Measurements from ENCODE around the gene CNN2. TPM values are rescaled to one million over a fixed set of nuclear protein-coding genes. Genes with fewer than 3 reads are reported as not detected.
A peak's percentile ranks its signal among the peaks of the same experiment; 100 is the strongest.

CNN2 gene
- total RNA-seq, 2 donors from 2014 or later, result 82.9 to 101 TPM

DNA sequence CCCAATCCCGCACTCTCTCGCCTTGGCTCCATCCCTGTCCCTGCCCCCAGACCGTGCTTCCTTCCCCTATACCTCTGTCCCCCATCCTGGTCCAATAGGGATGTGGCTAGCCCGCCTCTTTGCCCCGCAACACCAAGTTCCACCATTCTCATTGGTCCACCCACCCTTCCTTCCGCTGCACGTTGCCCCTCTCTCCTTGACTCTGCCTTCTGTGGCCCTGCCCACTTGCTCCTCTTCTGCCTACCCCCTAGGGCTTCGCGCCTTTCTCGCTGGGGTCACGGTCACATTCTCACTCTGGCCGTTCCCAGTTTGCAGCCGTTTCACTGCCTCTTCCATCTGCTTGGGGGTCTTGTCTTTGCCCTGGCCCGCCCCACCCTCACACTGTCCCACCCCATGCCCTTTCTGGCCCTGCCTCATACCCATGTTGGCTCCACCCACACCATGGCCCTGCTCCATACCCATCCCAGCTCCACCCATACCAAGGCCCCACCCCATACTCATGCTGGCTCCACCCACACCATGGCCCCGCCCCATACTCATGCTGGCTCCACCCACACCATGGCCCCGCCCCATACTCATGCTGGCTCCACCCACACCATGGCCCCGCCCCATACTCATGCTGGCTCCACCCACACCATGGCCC is 36.1 kb downstream of the CNN2 start:
- H3K9me3 ChIP-seq, result no peaks in the 10 kb centered on the region
- no peak overlapping the region for H3K27ac ChIP-seq
- DNase-seq (ENCODE audit: low spot score), result no peak
- TF ChIP-seq, protein P1, sequence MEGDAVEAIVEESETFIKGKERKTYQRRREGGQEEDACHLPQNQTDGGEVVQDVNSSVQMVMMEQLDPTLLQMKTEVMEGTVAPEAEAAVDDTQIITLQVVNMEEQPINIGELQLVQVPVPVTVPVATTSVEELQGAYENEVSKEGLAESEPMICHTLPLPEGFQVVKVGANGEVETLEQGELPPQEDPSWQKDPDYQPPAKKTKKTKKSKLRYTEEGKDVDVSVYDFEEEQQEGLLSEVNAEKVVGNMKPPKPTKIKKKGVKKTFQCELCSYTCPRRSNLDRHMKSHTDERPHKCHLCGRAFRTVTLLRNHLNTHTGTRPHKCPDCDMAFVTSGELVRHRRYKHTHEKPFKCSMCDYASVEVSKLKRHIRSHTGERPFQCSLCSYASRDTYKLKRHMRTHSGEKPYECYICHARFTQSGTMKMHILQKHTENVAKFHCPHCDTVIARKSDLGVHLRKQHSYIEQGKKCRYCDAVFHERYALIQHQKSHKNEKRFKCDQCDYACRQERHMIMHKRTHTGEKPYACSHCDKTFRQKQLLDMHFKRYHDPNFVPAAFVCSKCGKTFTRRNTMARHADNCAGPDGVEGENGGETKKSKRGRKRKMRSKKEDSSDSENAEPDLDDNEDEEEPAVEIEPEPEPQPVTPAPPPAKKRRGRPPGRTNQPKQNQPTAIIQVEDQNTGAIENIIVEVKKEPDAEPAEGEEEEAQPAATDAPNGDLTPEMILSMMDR (IDR thresholded peaks at IDR 0.05), result no peak
- TF ChIP-seq POLR2A (IDR thresholded peaks at IDR 0.05) (no peak), POLR2AphosphoS5 (IDR thresholded peaks at IDR 0.05) (no peak)
- H3K4me1 ChIP-seq (replicated peaks), result peaks cover 6% of the 10 kb centered on the region
- no peak overlapping the region for H3K4me3 ChIP-seq
- H3K27me3 ChIP-seq (replicated peaks; ENCODE audit: insufficient read depth), result peaks cover 2% of the 10 kb centered on the region
- H3K36me3 ChIP-seq, result no peaks in the 10 kb centered on the region
- 91% methylated on average over 17 of the region's 17 CpGs for WGBS
- intact Hi-C loops (cut with DNase I), result no loop called here

- H3K36me3 ChIP-seq, result no peaks in the 10 kb centered on the region
- intact Hi-C loops (cut with DNase I), result no loop called here
- peaks cover 2% of the 10 kb centered on the region for H3K27me3 ChIP-seq (replicated peaks; ENCODE audit: insufficient read depth)
- 94% methylated on average over 37 of the region's 37 CpGs for WGBS
- DNase-seq (ENCODE audit: low spot score), result no peak
- H3K27ac ChIP-seq, result no peak overlapping the region
- no peaks in the 10 kb centered on the region for H3K9me3 ChIP-seq
- H3K4me1 ChIP-seq (replicated peaks), result peaks cover 6% of the 10 kb centered on the region
- TF ChIP-seq, protein P1 (IDR thresholded peaks at IDR 0.05), result no peak
- TF ChIP-seq POLR2AphosphoS5 (IDR thresholded peaks at IDR 0.05), result no peak
- no peak for TF ChIP-seq POLR2A (IDR thresholded peaks at IDR 0.05)
- H3K4me3 ChIP-seq, result no peak overlapping the region
Measured at GRCh38 chr19:1063030-1063908, 36.9 kb downstream of the CNN2 start.

GRCh38 chr19:1063909-1064660 is 37.7 kb downstream of the CNN2 start:
- intact Hi-C loops (cut with DNase I), result no loop called here
- no peaks in the 10 kb centered on the region for H3K9me3 ChIP-seq
- H3K27ac ChIP-seq, result no peak overlapping the region
- peaks cover 6% of the 10 kb centered on the region for H3K4me1 ChIP-seq (replicated peaks)
- no peak for DNase-seq (ENCODE audit: low spot score)
- H3K36me3 ChIP-seq, result no peaks in the 10 kb centered on the region
- H3K4me3 ChIP-seq, result no peak overlapping the region
- peaks cover 7% of the 10 kb centered on the region for H3K27me3 ChIP-seq (replicated peaks; ENCODE audit: insufficient read depth)
- TF ChIP-seq, protein P1 (IDR thresholded peaks at IDR 0.05), result no peak
- no peak for TF ChIP-seq POLR2A (IDR thresholded peaks at IDR 0.05)
- TF ChIP-seq POLR2AphosphoS5 (IDR thresholded peaks at IDR 0.05), result no peak
- 85% methylated on average over 37 of the region's 37 CpGs for WGBS

- intact Hi-C loops (cut with DNase I), result no loop called here
- H3K4me3 ChIP-seq, result no peak overlapping the region
- H3K27me3 ChIP-seq (replicated peaks; ENCODE audit: insufficient read depth), result peaks cover 9% of the 10 kb centered on the region
- DNase-seq (ENCODE audit: low spot score), result peak; percentile 38
- WGBS, result 16% methylated on average over 48 of the region's 60 CpGs
- no peaks in the 10 kb centered on the region for H3K9me3 ChIP-seq
- H3K4me1 ChIP-seq (replicated peaks), result peaks cover 6% of the 10 kb centered on the region
- no peaks in the 10 kb centered on the region for H3K36me3 ChIP-seq
- TF ChIP-seq POLR2A (IDR thresholded peaks at IDR 0.05) (no peak), POLR2AphosphoS5 (IDR thresholded peaks at IDR 0.05) (peak; percentile 30)
- TF ChIP-seq, protein P1 (IDR thresholded peaks at IDR 0.05), result peak; percentile 34 to 88 (median 51)
- no peak overlapping the region for H3K27ac ChIP-seq
Measured at GRCh38 chr19:1064661-1065605, 38.5 kb downstream of the CNN2 start.
